ENCODE results near the gene PELO.
"Not testable (repeated sequence)": the region's sequence is repeated elsewhere in the genome, so short reads cannot be mapped to it uniquely, and the experiment has no call there.

Gene PELO, protein sequence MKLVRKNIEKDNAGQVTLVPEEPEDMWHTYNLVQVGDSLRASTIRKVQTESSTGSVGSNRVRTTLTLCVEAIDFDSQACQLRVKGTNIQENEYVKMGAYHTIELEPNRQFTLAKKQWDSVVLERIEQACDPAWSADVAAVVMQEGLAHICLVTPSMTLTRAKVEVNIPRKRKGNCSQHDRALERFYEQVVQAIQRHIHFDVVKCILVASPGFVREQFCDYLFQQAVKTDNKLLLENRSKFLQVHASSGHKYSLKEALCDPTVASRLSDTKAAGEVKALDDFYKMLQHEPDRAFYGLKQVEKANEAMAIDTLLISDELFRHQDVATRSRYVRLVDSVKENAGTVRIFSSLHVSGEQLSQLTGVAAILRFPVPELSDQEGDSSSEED

DNA sequence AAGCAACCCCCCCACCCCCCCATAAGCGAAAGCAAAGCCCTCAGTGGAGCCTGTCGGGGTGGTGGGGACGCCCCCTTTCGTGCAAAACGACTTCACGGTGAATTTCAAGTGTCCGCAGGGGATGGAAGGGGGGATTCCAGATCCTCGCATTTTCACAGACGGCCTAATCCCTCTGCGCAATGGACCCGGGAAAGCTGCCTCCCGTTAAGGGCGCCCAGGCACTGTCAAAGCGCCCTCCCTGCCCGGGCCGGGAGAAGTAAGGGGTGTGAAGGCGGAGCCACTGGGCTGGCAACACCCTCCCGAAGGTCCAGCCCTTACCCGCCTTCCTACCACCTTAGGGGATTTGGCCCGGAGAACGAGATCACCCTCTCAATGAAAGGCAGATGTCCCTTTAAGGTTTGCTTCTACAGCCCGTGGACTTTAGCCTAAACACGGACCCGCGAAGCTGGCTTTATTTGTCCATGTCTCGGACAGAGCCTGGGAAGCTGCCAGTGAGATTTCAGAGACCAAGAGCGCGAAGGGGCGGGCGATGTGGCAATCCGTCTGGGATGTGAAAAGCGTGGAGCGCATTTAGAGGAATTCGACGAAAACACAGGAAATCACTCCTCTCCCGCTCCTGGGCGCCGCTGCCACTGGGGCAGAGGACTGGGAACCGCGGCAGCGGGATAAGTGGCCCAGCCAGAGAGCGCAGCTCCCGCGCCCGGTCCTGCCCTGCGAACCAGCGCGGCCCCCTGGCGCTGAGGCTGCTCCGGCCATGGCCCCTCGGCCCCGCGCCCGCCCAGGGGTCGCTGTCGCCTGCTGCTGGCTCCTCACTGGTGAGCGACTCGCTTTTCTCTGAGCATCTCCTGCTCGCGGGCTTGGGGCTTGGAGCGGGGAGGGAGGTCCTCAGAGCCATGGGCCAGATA, at the start of gene PELO, which contains the start of gene ITGA1:
Gene PELO, plus strand, starts transcription at position 317 of the 905 bp plus-strand sequence. CDS start 12,479 bp downstream, outside the sequence.
Gene ITGA1, plus strand, starts transcription at position 317 of the 905 bp plus-strand sequence. Its CDS starts 438 bp downstream, at position 755.
- DNase-seq (ENCODE audit: low read depth) = peak; percentile 34

DNA sequence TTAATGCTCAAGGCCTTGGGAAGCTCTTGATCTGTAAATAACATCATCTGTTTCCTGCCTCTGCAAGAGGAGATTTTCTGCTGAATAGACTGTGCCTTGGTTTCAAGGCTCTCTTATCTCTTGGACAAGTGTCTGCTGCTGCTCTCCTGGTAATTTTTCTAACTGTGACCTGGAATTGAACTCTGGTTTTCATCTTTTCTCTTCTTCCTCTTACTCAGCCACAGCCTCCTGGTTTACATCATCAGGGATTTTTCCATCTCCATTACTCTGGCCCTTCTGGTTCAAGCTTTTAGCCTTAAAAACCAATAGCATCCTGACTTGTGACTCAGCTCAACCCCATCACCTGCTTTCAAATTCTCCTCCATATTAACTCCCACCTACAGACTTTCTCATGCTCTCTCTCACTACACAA, 49.6 kb upstream of the PELO start:
- no peak for DNase-seq (ENCODE audit: low read depth)

DNA sequence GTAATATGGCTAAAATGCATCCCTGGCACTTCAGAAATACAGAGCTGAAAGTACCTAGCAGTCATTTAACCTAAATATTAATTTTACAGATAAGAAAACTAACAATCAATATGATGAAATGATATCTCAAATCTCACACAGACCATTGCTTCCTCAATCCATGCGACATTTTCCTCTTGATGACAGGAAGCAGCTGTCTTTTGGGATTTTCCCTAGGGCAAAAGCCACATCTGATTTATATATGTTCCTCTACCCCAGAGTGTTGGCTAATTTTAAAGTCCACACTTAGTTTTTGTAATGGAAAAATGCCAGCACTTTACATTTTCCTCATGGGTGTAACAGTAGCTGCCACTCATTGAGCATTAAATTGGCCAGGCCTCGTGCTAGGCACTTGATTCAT, 47.7 kb upstream of the PELO start:
- DNase-seq (ENCODE audit: low read depth) = no peak

DNA sequence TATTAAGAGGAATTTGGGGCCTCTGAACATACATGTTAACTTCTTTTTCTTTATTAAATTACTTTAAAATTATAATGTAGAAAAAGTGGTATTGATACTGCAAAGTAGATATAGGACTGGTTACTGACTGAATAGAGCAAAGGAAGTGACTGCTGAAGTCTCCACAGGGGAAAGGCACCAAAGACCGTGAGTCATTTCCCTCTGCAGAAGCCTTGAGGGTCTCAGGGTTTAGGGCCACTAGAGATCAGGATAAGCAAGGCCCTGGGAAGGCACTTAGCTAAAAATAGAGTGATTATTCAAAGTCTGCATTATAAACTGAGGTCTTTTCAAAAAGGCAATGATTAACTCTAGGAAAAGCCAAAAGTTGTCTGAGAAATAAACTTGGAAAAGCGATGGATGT, 44.7 kb upstream of the PELO start:
- DNase-seq (ENCODE audit: low read depth) = no peak

DNA sequence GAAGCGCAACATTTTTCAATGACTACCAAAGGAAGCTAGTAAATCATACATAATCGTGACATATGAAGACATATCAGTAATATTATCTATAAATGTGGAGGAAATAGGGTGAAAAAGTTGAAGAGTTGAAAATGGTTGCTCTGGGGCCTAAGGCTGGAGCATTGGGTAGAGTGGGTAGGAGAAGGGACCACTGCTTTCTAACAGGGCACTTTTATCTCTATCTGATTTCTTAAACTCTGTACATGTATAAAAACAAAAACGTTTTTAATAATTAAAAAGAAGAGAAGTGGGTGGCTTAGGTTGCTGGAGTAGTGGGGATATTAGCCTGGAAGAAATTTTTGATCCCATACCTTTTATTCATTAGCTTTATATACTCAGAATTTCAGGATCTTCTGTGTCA, 44.2 kb upstream of the PELO start:
- DNase-seq (ENCODE audit: low read depth) = no peak

DNA sequence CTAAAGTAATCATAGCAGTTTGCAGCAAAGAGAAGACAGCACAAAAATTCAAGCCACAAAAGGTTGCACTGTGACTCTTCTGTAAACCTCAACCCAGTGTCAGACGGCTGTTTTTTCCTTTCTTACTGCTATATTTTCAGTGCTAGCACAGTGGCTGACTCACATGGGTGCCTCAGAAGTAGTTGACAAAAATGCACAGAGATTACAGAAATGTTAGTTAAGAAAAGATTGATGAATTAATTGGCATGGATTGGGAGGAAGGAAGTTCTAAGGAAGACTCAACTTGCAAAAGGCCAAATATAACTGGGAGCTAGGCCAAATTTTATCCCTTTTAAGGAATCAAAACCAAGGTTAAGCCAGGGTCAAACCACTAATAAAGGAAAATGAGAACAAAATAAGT, 43.7 kb upstream of the PELO start:
- peak; percentile 28 for DNase-seq (ENCODE audit: low read depth)

DNA sequence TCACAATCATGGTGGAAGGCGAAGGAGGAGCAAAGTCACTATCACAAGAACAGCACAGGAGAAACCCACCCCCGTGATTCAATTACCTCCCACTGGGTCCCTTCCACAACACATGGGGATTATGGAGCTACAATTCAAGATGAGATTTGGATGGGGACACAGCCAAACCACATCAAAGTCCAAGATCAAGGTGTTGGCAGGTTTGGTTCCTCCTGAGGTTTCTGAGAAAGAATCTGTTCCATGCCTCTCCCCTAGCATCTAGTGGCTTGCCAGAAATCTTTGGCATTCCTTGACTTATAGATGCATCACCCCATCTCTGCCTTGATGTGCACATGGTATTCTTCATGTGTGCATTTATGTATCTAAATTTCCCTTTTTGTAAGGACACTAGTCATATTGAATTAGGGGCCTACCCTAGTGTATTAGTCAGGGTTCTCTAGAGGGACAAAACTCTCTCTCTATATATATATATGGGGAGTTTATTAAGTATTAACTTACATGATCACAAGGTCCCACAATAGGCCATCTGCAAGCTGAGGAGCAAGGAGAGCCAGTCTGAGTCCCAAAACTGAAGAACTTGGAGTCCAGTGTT, 42.8 kb upstream of the PELO start:
- DNase-seq (ENCODE audit: low read depth) = not testable (repeated sequence)

DNA sequence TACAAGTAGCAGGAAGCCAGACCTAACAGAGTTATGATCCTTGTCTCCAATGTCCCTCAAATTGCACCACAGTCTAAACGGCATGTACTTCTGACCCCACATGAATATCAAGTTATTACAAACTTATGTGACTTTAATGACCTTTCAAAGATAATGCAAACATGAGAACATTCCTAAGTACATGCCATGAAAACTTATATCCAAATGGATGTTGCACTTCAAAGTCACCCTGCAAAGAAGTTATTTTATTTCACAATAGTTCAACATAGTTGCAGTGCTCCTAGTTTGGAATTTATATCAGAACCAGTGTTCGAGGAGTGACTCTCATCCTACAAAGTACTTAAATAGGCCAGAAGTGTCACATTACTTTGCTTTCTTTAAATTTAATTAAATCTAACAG, 41.2 kb upstream of the PELO start:
- no peak for DNase-seq (ENCODE audit: low read depth)

DNA sequence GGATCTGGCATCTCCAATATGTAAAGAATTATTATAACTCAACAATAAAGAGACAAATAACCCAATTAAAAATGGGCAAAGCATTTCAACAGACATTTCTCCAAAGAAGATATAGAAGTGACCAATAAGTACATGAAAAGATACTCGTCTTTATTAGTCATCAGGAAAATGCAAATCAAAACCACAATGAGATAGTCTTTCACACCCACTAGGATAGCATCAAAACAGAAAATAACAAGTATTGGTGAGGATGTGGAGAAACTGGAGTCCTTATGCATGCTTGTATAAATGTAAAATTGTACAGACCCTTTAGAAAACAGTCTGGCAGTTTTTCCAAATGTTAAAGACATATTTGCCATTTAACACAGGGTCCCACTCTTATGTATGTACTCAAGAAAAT, 39.1 kb upstream of the PELO start:
- DNase-seq (ENCODE audit: low read depth) = no peak

DNA sequence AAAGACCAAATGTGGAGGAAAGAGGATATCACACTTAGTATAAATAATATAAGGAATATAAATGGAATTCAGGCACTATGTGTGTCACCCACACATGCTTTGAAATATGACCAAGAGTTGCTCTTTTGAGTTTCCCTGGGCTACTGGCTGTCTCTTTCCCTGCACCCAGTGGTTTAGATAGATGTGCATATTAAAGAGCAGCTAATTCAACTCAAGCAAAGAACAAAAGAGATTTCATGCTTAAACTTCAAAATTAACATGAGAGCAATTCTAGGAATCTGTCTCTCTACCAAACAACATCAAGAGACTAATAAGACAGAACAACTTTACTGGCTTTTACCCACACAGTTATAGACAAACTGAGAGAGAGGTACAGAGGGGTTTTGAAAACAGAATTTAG, 38.0 kb upstream of the PELO start:
- no peak for DNase-seq (ENCODE audit: low read depth)

DNA sequence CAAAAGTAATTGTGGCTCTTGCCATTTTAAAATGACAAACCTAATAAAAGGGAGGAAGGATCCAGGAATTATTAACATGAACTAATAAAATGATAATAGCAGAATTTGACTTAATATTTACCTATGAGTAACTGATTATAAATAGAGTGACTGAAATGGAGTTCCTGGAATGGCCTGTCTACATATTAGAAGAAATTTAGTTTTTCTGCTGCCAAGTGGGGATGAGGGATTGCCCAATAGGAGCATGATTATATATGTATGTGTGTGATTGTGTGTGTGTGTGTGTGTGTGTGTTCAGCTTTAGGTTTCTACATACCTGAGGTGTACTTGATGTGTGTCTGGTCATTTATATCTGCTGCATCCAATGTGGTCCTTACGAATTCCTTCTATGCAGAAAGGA, 36.6 kb upstream of the PELO start:
- DNase-seq (ENCODE audit: low read depth) = no peak

DNA sequence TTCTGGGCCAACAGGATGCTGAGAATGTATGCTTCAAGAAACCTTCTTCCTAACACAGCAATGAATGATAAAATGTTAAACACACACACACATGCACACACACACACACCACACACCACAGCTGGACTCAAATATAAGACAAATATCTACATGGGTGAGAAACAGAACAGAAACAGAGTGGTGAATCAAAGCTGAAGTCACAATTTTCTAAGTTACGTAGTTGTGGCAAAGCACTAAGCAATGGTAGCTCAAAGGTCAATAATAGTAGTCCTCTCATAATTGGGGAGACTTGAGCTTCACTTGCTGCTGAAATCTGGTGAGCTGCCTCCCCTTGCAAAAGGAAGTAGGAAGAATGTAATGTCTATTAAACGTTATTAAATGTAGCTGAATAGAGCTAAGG, 33.7 kb upstream of the PELO start:
- DNase-seq (ENCODE audit: low read depth) = no peak

DNA sequence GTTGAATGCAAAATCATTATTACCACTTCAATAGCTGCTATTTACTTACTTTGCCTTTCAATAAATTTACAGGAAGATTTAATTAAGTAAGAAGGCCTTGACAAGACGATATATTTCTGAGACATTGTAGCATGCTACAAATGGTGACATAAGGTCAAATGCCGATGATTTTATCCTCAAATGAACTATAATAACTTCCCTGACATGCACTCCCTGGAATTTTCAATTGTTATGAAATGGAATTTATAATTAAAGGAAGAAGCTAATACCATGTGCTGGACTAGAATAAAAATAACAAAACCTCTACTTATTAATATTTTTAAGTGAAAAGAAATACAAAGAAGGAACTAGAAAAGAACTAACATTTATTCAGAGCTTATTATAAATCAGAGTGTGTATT, 30.2 kb upstream of the PELO start:
- no peak for DNase-seq (ENCODE audit: low read depth)

DNA sequence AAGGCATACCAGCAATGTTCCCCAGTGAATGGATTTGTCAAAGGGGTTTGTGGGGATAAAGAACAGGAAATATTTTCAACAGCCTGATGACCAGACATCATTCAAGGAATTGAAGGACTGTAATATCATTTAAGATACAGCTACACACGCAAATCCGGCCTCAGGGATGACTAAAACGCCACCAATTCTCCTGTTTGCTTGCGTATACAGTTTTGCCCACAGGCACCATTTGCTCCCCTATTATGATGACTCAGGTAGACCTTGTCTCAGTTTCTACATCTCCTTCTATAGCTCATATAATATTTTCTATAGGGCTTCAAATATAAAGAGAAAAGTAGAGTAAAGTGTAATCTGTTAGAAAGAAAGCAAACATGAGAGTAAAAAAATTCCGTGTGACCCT, 29.7 kb upstream of the PELO start:
- DNase-seq (ENCODE audit: low read depth) = no peak

DNA sequence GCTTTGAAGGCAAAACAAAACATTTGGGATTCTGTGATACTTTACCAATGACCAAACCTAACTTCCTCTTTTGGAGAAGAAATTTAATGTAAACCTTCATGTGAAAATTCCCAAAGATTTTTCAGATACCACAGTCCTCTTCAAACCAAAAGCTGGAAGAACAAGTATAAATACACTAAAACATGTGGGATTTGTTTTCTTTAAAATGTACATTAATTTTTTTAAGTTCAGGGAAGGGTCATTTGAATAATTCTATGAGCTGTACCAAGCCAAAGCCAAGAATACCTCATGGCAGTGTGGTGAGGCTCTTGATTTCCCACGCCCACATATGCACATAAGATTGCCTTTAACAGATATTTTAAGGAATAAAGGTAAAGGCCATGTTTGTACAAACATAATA, 28.4 kb upstream of the PELO start:
- no peak for DNase-seq (ENCODE audit: low read depth)

DNA sequence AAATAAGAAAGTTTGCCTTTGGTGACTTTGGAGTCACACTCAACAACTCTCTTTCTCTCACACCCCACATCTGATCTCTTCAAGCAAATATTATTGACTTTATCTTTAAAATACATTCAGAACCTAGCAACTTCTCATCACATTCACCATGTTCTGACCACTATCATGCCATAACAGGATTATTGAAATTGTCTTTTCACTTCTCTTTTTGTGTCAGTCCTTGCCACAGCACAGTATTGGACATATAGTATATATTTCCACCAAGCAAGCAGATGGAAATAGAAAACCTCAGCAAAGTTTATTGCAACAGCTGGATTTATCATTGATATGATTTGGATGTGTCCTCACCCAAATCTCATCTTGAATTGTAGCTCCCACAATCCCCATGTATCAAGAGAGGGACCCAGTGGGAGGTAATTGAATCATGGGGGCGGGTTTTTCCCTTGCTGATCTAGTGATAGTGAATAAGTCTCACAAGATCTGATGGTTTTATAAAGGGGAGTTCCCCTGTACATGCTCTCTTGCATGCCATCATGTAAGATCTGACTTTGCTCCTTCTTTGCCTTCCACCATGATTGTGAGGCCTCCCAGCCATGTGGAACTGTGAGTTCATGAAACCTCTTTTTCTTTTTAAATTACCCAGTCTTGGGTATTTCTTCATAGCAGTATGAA, 26.9 kb upstream of the PELO start:
- DNase-seq (ENCODE audit: low read depth) = no peak

DNA sequence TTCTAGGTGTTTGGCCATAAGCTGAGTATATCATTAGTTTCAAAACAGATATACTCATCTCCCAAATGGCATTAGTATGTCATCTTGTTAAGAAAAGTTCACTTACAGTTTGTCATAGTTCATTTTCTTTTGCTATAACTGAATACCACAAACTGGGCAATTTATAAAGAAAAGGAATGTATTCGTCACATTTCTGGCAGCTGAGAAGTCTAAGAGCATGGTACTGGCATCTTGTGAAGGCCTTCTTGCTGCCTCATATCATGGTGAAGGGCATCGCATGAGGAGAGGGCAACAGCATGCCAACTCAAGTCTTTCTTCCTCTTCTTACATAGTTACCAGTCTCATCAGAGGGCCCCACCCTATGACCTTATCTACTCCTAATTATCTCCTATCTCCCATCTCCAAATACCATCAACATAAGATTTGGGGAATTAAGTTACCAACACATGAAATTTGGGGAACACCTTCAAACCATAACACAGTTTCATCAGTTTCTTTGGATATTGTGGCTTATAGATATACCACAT, 20.4 kb upstream of the PELO start:
- no peak for DNase-seq (ENCODE audit: low read depth)

DNA sequence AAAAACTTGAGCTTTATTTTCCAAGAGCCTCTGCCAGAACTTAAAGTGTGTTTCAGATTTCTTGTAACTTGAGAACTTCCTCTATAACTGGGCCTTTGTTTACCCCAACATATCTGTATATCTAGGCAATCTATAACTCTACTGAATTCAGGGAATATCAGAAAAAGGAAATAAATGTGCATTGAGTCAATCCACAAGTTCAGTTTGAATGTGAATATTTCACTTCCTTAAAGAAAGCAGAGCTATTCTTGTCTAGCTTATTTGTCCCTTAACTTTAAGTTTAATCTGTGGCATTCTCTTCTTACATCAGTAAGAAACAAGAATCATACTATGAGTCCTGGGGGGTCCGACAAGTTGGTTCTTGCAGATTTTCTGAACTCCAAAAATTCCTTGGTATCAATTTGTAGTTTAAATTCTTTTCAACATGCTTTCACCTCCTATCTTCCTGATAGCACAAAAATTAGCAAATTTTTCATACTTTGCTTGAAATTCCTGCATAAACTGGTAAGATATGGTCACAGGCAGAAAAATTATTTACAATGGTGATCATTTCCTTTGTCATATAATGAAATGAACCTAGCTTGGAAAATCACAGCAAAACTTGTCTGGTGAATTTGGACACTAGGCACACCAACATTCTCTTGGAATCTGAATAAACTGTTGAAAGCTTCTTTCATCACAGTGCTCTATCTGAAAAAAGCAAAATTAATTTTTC, 19.8 kb upstream of the PELO start:
- no peak for DNase-seq (ENCODE audit: low read depth)

DNA sequence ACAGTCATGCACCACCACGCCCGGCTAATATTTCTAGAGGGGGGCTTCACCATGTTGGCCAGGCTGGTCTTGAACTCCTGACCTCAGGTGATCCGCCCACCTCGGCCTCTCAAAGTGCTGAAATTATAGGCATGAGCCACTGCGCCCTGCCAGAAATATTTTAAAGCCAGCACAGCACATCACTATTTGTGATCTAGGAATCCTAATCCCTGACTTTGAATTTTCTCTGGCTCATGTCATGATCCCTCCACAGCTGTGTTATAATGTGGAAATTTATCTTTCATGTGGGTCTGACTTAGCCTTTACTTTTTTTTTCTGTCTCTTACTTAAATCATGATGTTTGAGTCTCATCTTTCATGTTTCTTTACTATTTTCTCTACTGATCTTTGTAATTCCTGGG, 18.7 kb upstream of the PELO start:
- DNase-seq (ENCODE audit: low read depth) = no peak

DNA sequence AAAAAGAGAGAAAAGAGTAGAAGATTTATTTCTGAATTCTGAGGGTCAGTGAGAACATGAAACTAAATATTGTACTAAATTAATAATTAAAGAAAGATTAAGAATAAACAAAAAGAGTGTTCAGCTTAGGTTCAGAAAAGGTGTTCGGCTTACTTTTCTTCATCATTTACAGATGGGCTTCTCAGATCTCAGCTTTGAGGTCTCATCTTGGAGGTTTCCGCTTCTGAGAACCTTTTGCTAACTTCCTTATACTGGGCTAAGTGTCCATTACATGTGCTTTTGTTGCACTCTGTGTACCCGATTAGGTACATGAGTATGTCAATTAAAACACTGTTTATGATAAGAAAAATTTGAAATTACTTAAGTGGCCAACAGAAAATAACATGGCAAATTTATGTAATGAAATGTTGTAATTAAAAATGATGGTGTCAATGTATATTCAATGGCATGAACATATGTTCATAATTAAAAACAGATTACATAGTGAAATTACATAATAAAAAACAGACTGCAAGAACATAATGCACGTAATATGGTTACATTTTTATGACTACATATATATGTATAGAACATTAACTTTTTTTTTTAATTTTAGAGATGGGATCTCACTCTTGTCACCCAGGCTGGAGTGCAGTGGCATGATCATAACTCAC, 17.3 kb upstream of the PELO start:
- DNase-seq (ENCODE audit: low read depth) = no peak

Data from activated gamma-delta T cell treated with anti-CD3 and anti-CD28 coated beads, Interleukin-2, amount 50 U/mL, for 16 hours (primary cell).